CD4-positive, alpha-beta T cell treated with Interleukin-12 subunit alpha and Interleukin-12 subunit beta, for 1 hour (primary cell): ENCODE measurements around the gene EEIG1.

Experiments
- DNase-seq: peaks from one replicate; pipeline ENCODE4 v3.0.0-alpha.2; 2020

The EEIG1 gene

GRCh38 chr9:127999461-127999860 is 18.7 kb upstream of the EEIG1 start:
- DNase-seq, result no peak

- no peak for DNase-seq
Measured at GRCh38 chr9:127993721-127994120, 12.9 kb upstream of the EEIG1 start.

DNA sequence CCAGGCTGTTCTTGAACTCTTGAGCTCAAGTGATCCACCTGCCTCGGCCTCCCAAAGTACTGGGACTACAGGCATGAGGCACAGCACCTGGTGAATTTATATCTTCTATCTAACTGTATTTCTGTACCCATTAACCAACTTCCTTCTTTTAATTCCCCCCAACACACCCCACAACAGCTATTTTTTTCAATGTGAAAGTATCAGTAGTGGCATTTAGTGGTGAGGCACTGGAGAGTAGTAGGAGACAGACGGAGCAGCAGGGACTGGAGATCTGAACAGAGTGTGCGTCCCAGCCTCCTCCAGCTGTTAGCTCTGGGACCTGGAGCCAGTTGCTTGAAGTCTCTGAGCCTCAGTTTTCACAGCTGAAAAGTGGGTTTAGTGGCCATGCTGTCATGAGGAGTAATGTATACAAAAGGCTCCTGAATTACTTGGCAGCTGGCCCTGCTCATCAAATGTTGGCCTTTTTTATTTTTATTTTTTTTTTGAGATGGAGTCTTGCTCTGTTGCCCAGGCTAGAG is 11.0 kb upstream of the EEIG1 start:
- no peak for DNase-seq

- DNase-seq, result no peak
Measured at GRCh38 chr9:127991017-127991756, 10.4 kb upstream of the EEIG1 start.

DNA sequence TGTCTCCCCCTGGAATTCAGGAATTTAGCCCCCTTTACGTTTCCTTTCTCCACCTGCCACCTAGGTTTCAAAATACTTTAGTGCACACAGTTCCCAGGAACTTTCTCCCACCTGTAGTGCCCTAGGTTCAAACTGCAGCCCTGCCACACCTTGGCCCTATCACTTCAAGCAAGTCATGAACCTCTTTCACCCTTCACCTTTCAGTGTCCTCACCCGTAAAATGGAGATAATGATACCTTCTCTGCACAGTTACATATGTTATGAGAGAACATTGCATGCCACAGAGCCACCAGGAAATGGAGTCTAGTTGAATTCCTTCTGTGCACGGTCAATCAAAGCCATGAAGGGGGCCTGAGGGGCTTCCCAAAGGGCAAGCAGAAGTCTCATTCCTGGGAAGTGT is 9.8 kb upstream of the EEIG1 start:
- DNase-seq, result no peak

DNA sequence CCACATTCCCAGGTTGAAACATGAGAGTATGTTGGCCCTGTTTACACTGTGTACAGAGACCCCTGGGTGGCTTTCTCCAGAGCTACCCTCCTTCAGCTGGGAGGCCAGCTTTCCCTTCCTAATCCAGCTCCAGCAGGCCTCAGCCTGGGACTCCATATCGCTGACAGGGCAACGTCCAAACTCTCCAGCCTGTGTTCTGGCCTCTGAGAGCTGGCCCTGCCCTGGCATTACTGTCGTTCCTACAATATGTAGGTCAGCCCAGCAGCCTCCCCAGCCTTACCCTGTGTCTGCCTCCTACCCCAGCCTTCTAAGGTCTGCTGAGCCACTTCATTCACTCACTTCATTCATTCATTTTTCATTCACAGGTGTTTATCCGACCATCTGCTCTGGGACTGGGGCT is 8.3 kb upstream of the EEIG1 start:
- no peak for DNase-seq

DNA sequence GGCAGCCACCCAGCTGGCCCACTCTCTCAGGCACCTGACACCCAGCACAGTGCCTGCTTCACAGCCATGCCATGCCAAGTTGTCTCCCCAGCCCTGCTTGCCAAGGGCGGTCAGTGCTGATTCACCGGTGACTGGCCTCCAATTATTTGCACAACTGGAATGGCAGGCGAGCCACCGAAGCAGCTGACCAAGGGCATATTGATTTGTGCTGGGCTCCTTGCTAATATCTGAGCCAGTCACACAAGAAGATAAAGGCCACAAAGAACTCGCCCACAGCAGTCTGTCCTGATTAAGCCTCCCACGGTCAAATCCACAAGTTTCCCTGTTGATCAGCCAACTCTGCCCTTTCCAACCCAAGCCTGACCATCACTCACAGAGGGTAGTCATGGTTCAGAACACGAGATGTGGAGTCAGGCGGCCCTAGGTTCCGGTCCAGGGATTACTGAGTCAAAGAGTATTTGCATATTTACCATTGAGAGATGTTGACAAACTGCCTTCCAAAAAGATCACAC is 6.4 kb upstream of the EEIG1 start:
- DNase-seq, result no peak

DNA sequence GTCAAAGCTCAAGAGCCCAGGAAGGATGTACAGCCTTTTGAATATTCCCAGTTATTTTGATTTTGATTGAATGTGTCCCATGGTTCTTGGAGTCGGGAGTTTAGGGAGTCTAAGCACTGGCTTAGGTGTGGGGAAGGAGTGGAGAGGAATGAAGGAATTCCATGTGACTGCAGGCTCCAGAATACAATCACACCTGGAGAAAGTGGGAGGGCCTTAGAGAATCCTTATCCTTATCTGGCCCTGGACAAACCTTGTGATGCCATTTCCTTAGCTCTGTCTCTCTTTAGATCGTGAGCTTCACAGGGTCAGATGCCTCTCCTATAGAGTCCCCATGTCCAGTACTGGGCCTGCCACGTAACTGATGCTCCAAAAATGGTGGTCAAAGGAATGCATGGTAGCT is 4.2 kb upstream of the EEIG1 start:
- no peak for DNase-seq

GRCh38 chr9:127983847-127984289 is 3.1 kb upstream of the EEIG1 start:
- DNase-seq, result no peak

GRCh38 chr9:127982912-127983311 is 2.1 kb upstream of the EEIG1 start:
- DNase-seq, result no peak

- DNase-seq, result no peak
Measured at GRCh38 chr9:127981559-127982121, 851 bp upstream of the EEIG1 start.

DNA sequence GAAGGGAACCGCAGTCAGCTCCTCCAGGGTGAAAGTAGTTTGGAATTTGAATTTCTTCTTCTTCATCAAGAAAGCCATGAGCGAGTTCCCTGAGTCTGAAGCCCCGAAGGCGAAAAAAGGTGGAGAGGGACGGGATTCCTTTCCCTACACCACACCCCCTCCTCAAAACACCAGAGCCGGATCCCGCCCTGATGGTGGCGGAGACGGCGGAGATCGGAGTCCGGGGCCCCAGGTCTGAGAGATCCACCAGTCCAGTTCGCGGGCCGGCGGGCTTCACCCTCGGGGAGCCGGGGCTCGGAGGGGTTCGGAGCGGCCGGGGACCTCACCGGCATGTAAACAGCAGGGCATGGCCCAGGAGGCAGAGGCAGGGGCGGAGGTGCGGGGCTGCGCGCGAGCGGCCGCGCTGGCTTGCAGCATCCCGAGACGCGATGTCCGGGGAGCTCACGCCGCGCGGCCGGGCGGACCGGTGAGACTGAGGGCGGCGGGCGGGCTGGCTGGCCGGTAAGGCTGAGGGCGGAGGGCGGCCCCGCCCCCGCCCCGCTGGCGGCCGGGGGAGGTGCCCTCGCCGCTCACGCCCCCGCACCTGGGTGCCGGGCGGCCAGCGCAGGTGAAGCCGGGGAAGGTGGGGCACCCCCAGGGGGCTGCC is 606 bp downstream of the EEIG1 start:
- DNase-seq, result peak; percentile 60

GRCh38 chr9:127979333-127980059 is 1.3 kb downstream of the EEIG1 start:
- DNase-seq, result no peak

- DNase-seq, result no peak
Measured at GRCh38 chr9:127979015-127979332, 1.8 kb downstream of the EEIG1 start.

DNA sequence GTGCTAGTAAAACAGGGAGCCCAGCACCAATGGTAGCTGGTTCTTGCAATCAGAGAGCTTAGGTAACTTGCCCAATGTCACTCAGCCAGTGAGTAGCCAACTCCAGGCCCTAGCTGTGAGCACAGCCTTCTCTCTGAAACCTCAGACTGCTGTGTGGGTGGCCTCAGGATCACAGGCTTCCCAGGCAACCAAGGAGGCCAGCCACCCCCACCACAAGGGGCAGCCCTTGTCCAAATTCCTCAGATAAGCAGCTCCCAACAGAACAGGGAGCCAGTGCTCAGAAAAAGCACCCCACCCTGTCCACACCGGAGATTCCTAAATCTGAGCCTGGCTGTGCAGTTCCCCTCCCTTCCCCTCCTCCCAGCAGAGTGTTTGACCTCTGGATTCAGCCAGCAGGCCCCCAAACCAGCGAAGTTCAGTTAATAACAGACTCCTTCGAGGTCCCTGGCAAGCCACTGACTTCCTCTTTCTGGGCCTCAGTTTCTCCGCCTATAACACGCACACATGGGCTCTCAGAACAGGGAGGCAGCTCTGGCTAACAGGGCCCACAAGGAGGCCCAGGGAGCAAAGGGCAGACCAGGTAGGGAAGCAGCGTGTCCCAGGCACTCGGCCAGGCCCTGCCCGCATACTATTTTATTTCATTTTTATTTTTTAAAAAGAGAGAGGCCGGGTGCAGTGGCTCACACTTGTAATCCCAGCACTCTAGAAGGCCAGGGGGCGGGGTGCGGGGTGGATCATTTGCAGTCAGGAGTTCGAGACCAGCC is 2.7 kb downstream of the EEIG1 start:
- no peak for DNase-seq

GRCh38 chr9:127977009-127977883 is 3.5 kb downstream of the EEIG1 start:
- DNase-seq, result no peak

DNA sequence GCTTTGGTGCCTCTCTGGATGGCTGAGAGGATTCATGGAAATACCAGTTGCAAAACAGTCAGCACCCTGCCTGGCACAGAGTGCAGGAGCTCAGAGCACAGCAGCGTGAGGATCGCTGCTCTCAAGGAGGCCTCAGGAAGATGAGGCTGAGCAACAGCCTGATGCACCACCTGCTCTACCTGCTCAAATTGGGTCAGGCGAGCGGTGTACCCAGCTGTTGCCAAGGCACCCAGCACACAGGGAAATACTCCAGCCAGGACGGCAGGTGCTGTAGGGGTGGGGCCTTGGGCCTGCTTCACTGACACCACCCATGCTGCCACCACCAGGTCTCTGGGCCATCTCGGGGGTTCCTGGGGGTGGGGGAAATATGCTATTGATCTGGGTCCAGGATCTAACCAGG is 4.3 kb downstream of the EEIG1 start:
- peak; percentile 68 for DNase-seq

DNA sequence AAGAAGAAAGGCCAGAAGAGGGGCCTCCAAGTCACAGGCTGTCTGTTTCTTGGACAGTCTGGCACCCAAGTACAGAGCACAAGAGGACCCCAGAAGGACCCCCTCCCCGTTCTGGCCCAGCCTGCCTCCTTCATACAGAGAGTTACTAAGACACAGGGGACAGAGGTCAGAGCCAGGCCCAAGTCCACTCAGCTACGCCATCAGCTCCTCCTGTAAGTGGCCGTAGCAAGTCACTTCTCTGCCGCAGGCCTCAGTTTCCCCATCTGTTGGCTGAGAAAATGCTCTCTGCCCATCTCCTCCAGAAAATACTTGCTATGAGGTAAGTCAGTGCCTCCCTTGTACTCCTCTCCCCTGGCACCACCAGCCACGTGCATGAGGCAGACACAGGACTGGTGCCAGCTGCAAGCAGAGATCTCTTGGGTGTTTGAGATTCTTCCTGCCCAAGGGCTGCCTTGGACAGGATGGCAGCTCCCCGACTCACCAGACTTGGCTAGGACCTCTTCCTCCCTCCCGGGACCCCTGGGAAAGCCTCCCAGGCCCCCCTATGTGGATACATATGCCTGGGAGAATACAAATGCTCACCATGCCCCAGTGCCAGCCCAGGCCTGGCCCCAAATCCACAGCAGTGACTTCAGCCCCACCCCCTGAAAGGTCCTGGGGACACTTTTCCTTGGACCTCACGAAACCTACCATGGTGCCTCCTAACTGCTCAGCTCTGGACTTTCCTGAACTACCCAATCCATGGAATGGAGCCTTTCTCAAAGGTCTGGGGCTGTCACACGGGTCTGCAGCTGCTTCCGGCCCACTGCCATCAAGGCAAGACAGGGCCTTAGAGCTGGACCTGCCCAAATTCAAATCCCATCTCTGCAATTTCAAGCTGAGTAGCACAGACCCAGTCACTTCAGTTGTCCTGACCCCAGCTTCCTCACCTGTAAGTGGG is 5.1 kb downstream of the EEIG1 start:
- no peak for DNase-seq

GRCh38 chr9:127974769-127975261 is 6.0 kb downstream of the EEIG1 start:
- no peak for DNase-seq
